Memory B cell (primary cell): ENCODE results near the gene MAN1A1.

Experiments used
- ATAC-seq: fragments of 150-1000 bp; cut with Tn5 transposase; 2 replicates; pipeline ENCODE4 v1.10.0; 2021; ENCODE audit warnings: low read depth, mild to moderate bottlenecking, moderate library complexity
- DNase-seq, 2 donors: peaks; one replicate each; pipeline ENCODE4 v3.0.0; 2022; ENCODE audit warnings: low spot score in 2 of 2
- H3K27ac Mint-ChIP-seq: one replicate; pipeline ENCODE4 v1.8.0; 2022; ENCODE audit warnings: mild to moderate bottlenecking, moderate library complexity, mixed read lengths
- H3K27me3 Mint-ChIP-seq: one replicate; pipeline ENCODE4 v1.8.0; 2022; ENCODE audit warnings: mixed read lengths
- H3K36me3 Mint-ChIP-seq: one replicate; pipeline ENCODE4 v1.8.0; 2022; ENCODE audit warnings: mild to moderate bottlenecking, mixed read lengths
- H3K4me1 Mint-ChIP-seq: one replicate; pipeline ENCODE4 v1.8.0; 2022; ENCODE audit warnings: mixed read lengths
- H3K4me3 Mint-ChIP-seq: one replicate; pipeline ENCODE4 v1.8.0; 2022; ENCODE audit warnings: mild to moderate bottlenecking, moderate library complexity, mixed read lengths
- H3K9me3 Mint-ChIP-seq: one replicate; pipeline ENCODE4 v1.8.0; 2022; ENCODE audit warnings: mixed read lengths

MAN1A1 gene

GRCh38 chr6:119340796-119341487 is 8.6 kb downstream of the MAN1A1 start:
- H3K36me3 Mint-ChIP-seq: no peaks in the 10 kb centered on the region
- peaks cover 26% of the 10 kb centered on the region for H3K4me1 Mint-ChIP-seq
- H3K4me3 Mint-ChIP-seq: no peak overlapping the region

DNA sequence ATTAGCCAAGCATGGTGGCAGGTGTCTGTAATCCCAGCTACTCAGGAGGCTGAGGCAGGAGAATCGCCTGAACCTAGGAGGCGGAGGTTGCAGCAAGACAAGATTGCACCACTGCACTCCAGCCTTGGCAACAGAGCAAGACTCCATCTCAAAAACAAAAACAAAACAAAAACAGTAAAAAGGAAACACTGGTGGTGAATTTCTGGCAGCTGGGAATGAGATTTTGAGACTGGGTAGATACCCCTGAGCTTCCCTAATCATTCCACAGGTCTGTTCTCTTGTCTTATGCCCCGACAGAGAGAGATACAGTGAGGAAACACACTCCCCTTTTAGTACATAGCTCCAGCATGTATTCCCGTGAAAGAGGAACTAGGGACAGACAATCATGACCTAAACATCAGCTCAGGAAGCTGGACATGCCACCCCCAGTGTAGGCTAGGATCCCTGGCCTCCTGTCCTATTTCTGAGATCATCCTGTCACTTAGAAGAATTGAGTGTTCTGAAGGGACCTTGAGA is 9.6 kb downstream of the MAN1A1 start:
- no peaks in the 10 kb centered on the region for H3K9me3 Mint-ChIP-seq
- peak overlapping the region; percentile 60 for H3K27ac Mint-ChIP-seq
- peaks cover 26% of the 10 kb centered on the region for H3K4me1 Mint-ChIP-seq
- no peaks in the 10 kb centered on the region for H3K36me3 Mint-ChIP-seq
- no peaks in the 10 kb centered on the region for H3K27me3 Mint-ChIP-seq
- ATAC-seq (no peak), DNase-seq (no peak)
- H3K4me3 Mint-ChIP-seq: no peak overlapping the region

More at GRCh38 chr6:119340796-119341487, 8.6 kb downstream of the MAN1A1 start:
- peak overlapping the region; percentile 60 for H3K27ac Mint-ChIP-seq
- no peaks in the 10 kb centered on the region for H3K9me3 Mint-ChIP-seq
- no peaks in the 10 kb centered on the region for H3K27me3 Mint-ChIP-seq
- DNase-seq (no peak), ATAC-seq (no peak)

DNA sequence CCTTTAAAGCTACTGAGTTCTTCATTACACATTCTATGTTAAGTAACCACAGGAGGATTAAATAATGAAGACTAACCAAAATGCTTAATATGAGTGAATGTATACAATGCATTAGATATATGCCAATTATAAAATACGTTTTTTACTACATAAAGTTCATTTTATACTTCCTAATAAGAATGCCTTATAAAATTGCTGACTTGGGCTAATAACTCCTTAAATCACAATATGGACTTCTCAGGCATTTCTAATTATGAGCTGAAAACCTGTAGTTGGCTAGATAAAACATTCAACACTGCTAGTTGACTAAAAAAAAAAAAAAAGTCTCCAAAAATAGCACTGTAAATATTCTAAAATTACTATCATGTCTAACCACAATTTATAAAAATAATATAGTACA is 11.8 kb downstream of the MAN1A1 start:
- Mint-ChIP-seq H3K27ac (peak overlapping the region; percentile 24), H3K4me1 (peaks cover 29% of the 10 kb centered on the region), H3K36me3 (no peaks in the 10 kb centered on the region), H3K4me3 (no peak overlapping the region), H3K9me3 (no peaks in the 10 kb centered on the region), H3K27me3 (no peaks in the 10 kb centered on the region)
- DNase-seq (no peak), ATAC-seq (no peak)

- Mint-ChIP-seq H3K4me3 (no peak overlapping the region), H3K9me3 (no peaks in the 10 kb centered on the region), H3K36me3 (no peaks in the 10 kb centered on the region), H3K27me3 (no peaks in the 10 kb centered on the region), H3K4me1 (peaks cover 26% of the 10 kb centered on the region), H3K27ac (peak overlapping the region; percentile 24)
- DNase-seq: no peak
- ATAC-seq: no peak
These were observed 12.3 kb downstream of the MAN1A1 start for GRCh38 chr6:119337252-119337651.

GRCh38 chr6:119334535-119335264 is 14.9 kb downstream of the MAN1A1 start:
- H3K4me1 Mint-ChIP-seq: peaks cover 22% of the 10 kb centered on the region

DNA sequence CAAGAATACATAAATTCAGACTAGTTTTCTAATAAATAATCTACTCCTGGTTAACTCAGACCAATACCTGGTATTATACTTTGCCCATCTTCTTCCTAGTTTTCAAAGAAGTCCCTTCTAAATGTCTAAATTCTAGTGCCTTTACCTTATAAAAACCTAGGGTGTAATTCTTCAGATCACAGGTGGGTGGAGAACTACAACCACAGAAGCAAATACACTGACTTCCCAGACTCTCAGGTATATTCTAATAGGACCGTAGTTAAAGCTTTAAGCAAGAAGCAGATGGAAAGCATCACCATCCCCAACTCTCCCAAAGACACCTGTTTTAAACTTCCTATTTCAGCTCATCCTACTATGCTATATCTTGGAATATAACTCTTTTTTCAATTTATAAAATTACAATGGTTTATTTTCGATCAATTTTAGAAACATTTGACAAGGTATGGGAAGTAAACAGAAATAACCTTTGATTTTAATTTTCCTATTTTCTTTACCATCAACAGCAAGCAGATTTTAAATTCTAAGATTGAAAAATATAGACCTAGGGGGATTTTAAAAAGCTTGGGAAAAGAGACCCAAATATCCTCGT is 15.8 kb downstream of the MAN1A1 start:
- Mint-ChIP-seq H3K9me3 (no peaks in the 10 kb centered on the region), H3K27me3 (no peaks in the 10 kb centered on the region), H3K4me1 (peaks cover 22% of the 10 kb centered on the region), H3K36me3 (peaks cover 1% of the 10 kb centered on the region), H3K4me3 (no peak overlapping the region), H3K27ac (no peak overlapping the region)
- ATAC-seq (peak; percentile 62), DNase-seq (peak in 1 of 2 donors; percentile 15)

More at GRCh38 chr6:119334535-119335264, 14.9 kb downstream of the MAN1A1 start:
- H3K36me3 Mint-ChIP-seq: peaks cover 1% of the 10 kb centered on the region
- no peaks in the 10 kb centered on the region for H3K27me3 Mint-ChIP-seq
- peak overlapping the region; percentile 62 for H3K27ac Mint-ChIP-seq
- ATAC-seq (no peak), DNase-seq (no peak)
- no peak overlapping the region for H3K4me3 Mint-ChIP-seq
- H3K9me3 Mint-ChIP-seq: no peaks in the 10 kb centered on the region

DNA sequence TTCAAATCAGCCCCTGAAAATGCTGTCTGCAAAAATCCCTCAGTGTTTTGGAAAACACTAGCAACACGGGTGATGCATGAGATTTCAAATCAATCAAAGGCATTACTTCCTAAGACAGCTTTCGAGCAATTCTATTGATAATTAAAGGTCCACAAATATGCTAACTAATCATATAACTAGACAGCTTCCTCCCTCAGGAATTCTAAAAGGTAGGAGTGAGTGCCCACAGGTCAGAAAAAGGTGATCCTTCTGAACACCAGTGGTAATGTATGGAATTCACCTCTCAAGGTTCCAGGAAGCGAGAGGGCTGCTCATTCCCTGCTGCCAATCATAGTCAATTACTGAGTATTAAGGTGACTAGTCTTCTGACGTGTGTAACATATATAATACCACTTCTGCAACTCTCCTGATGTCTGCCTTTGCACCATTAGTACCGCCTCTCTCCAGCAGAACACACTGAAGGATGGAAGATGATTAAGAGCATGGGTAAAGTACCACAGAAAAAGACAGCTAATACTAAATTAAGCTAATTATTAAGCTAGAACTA is 16.4 kb downstream of the MAN1A1 start:
- DNase-seq: no peak
- Mint-ChIP-seq H3K27me3 (no peaks in the 10 kb centered on the region), H3K27ac (no peak overlapping the region), H3K4me3 (no peak overlapping the region), H3K36me3 (peaks cover 3% of the 10 kb centered on the region), H3K4me1 (peaks cover 22% of the 10 kb centered on the region), H3K9me3 (no peaks in the 10 kb centered on the region)
- no peak for ATAC-seq

DNA sequence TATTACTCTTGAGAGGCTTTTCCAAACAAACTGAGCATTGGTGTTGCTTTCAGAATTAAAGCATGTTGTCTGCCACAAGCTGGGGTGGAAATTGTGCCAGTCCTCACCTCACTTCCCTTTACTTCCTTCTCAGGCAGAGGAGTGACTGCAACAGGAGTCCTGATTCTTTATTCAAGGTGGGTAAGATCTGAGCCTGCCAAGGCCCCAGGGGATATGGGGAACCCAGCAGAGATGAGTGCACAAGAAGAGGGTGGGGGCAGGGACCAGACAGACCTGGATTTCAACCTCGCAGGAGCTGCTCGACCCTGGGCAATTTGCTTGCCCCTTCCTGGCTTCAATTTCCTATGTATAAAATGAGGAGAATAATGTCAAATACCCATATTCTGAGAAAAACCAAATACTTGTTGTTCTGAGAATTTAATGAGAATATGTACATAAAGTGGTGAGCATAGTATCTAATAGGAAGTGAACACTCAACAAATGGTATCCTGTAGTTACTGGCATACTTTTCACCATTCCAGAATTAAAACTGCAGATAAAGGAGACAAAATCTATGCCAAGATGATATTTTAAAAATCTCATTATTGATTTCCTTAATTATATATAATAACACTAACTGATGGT is 17.8 kb downstream of the MAN1A1 start:
- Mint-ChIP-seq H3K27ac (no peak overlapping the region), H3K4me1 (peaks cover 17% of the 10 kb centered on the region), H3K9me3 (no peaks in the 10 kb centered on the region), H3K36me3 (peaks cover 3% of the 10 kb centered on the region), H3K27me3 (no peaks in the 10 kb centered on the region), H3K4me3 (no peak overlapping the region)
- DNase-seq (no peak), ATAC-seq (no peak)

GRCh38 chr6:119330520-119331113 is 18.9 kb downstream of the MAN1A1 start:
- Mint-ChIP-seq H3K9me3 (no peaks in the 10 kb centered on the region), H3K4me1 (peaks cover 18% of the 10 kb centered on the region), H3K27me3 (no peaks in the 10 kb centered on the region), H3K27ac (no peak overlapping the region), H3K4me3 (no peak overlapping the region), H3K36me3 (peaks cover 6% of the 10 kb centered on the region)
- DNase-seq: no peak
- no peak for ATAC-seq

- no peak for ATAC-seq
- Mint-ChIP-seq H3K27me3 (no peaks in the 10 kb centered on the region), H3K36me3 (peaks cover 8% of the 10 kb centered on the region), H3K4me3 (no peak overlapping the region), H3K9me3 (no peaks in the 10 kb centered on the region), H3K27ac (no peak overlapping the region), H3K4me1 (peaks cover 12% of the 10 kb centered on the region)
- DNase-seq: no peak
These were observed 19.8 kb downstream of the MAN1A1 start for GRCh38 chr6:119329794-119330180.

- ATAC-seq (no peak), DNase-seq (no peak)
- no peaks in the 10 kb centered on the region for H3K9me3 Mint-ChIP-seq
- H3K36me3 Mint-ChIP-seq: peaks cover 8% of the 10 kb centered on the region
- no peak overlapping the region for H3K4me3 Mint-ChIP-seq
- H3K27me3 Mint-ChIP-seq: no peaks in the 10 kb centered on the region
- peaks cover 11% of the 10 kb centered on the region for H3K4me1 Mint-ChIP-seq
- no peak overlapping the region for H3K27ac Mint-ChIP-seq
These were observed 20.4 kb downstream of the MAN1A1 start for GRCh38 chr6:119328892-119329793.

GRCh38 chr6:119328254-119328653 is 21.3 kb downstream of the MAN1A1 start:
- H3K4me1 Mint-ChIP-seq: peaks cover 11% of the 10 kb centered on the region
- ATAC-seq: no peak
- no peak overlapping the region for H3K4me3 Mint-ChIP-seq
- H3K9me3 Mint-ChIP-seq: no peaks in the 10 kb centered on the region
- no peaks in the 10 kb centered on the region for H3K27me3 Mint-ChIP-seq
- H3K36me3 Mint-ChIP-seq: peaks cover 8% of the 10 kb centered on the region
- no peak for DNase-seq
- H3K27ac Mint-ChIP-seq: no peak overlapping the region

DNA sequence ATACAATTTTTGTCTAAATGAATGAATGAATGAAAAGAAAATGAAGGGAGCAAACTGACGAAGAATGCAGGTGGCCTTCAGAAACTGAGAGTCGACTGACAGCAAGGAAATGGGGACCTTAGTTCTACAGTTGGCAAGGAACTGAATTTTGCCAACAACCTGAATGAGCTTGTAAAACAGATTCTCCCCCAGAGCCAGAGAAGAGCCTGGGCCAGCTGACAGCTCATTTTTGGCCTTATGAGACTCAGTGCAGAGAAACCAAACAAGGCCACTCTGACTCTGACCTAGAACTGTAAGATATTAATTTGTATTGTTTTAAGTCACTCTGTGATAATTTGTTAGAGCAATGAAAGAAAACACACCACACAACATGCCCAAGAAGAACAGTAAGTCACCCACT is 21.8 kb downstream of the MAN1A1 start:
- Mint-ChIP-seq H3K4me1 (peaks cover 11% of the 10 kb centered on the region), H3K27me3 (no peaks in the 10 kb centered on the region), H3K27ac (no peak overlapping the region), H3K4me3 (no peak overlapping the region), H3K36me3 (peaks cover 8% of the 10 kb centered on the region), H3K9me3 (no peaks in the 10 kb centered on the region)
- DNase-seq (no peak), ATAC-seq (no peak)
